Activated T-helper 1 cell treated with anti-CD3 and anti-CD28 coated beads, Interleukin-12 subunit alpha, Interleukin-12 subunit beta, Interleukin-2, Interleukin-4 antibody, amounts not matched to agents 30 ng/mL and 10 ng/mL and 1 ng/mL, durations not matched to agents 14 hours and 24 hours and 36 hours (primary cell): ENCODE results near the gene ARHGAP20. TPM values are rescaled to one million over a fixed set of nuclear protein-coding genes. Genes with fewer than 3 reads are reported as not detected.
"Not testable (repeated sequence)": the region's sequence is repeated elsewhere in the genome, so short reads cannot be mapped to it uniquely, and the experiment has no call there.

Source experiments
- DNase-seq: peaks from one replicate; pipeline ENCODE4 v3.0.0; 2021; ENCODE audit warnings: low spot score
- H3K27ac Mint-ChIP-seq: one replicate; pipeline ENCODE4 v1.8.0; 2021; ENCODE audit warnings: mild to moderate bottlenecking, mixed read lengths
- H3K27me3 Mint-ChIP-seq: one replicate; pipeline ENCODE4 v1.8.0; 2022; ENCODE audit warnings: mild to moderate bottlenecking, moderate library complexity, mixed read lengths; ENCODE audit not compliant: insufficient read depth
- H3K36me3 Mint-ChIP-seq: one replicate; pipeline ENCODE4 v1.8.0; 2021; ENCODE audit warnings: low read depth, mixed read lengths
- H3K4me1 Mint-ChIP-seq: one replicate; pipeline ENCODE4 v1.8.0; 2021; ENCODE audit warnings: low read depth, mixed read lengths
- H3K4me3 Mint-ChIP-seq: one replicate; pipeline ENCODE4 v1.8.0; 2021; ENCODE audit warnings: mild to moderate bottlenecking, moderate library complexity, mixed read lengths
- H3K9me3 Mint-ChIP-seq: one replicate; pipeline ENCODE4 v1.8.0; 2021; ENCODE audit warnings: mixed read lengths
- intact Hi-C: fragments of 100-400 bp; cut with micrococcal nuclease; formaldehyde crosslinking; loops from one replicate; pipeline ENCODE4 v1.15.1; 2024
- total RNA-seq: library from RNA; stranded (reverse); gene quantifications from 2 replicates; pipeline ENCODE4 v1.2.3, GENCODE V29; 2022

The ARHGAP20 gene
- total RNA-seq, 1 donor from 2014 or later = not detected

DNA sequence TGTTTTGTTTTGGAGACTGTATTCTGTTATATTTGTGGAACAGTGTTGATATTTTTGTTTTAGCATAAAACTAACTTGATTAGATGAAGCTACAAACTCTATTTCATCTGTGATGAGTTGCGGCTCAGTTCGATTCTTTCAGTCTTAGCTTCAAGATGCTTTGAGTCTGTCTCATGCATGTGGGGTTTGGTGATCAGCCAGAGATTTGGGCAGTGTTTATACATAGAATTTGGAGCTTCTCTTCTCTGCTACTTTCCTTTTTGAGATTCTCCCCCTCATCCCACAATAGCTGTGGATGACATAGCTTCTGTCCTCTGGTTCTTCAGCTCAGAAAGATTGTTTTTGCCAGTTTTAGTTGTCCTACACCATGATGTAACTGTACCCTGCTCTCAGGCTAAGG, 90.4 kb downstream of the ARHGAP20 start:
- H3K27ac Mint-ChIP-seq = no peak overlapping the region
- no peaks in the 10 kb centered on the region for H3K4me1 Mint-ChIP-seq
- DNase-seq = no peak
- intact Hi-C loops = no loop called here
- H3K9me3 Mint-ChIP-seq = no peaks in the 10 kb centered on the region
- no peaks in the 10 kb centered on the region for H3K27me3 Mint-ChIP-seq
- no peaks in the 10 kb centered on the region for H3K36me3 Mint-ChIP-seq
- no peak overlapping the region for H3K4me3 Mint-ChIP-seq

DNA sequence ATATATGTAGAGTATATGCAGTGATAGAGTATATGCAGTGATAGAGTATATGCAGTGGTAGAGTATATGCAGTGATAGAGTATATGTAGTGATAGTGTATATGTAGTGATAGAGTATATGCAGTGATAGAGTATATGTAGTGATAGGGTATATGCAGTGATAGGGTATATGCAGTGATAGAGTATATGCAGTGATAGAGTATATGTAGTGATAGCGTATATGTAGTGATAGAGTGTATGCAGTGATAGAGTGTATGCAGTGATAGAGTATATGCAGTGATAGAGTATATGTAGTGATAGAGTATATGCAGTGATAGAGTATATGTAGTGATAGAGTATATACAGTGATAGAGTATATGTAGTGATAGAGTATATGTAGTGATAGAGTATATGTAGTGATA, 92.9 kb downstream of the ARHGAP20 start:
- H3K27me3 Mint-ChIP-seq, H3K36me3 Mint-ChIP-seq, DNase-seq, H3K9me3 Mint-ChIP-seq, H3K4me3 Mint-ChIP-seq, H3K4me1 Mint-ChIP-seq, H3K27ac Mint-ChIP-seq, intact Hi-C loops: not testable (repeated sequence)

DNA sequence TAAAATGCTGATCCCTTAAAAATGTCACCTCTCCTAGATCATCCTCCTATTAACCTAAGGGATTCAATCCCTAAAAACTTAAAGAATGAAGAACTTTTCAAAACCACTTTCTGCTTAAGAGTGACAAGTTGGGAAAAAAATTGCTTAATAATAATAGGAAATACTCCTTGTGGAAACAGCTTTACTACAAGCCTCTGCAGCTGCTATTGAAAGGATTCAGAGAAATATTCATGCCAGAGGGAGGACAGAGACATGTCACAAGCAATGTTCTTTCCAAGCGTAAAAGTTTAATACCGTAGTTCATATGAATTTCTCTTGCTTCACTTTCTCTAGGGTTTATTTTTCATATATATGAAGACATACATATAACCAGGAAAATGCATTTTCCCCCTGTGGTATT, 98.2 kb downstream of the ARHGAP20 start:
- no peak overlapping the region for H3K27ac Mint-ChIP-seq
- DNase-seq = no peak
- peaks cover 4% of the 10 kb centered on the region for H3K27me3 Mint-ChIP-seq
- no peaks in the 10 kb centered on the region for H3K4me1 Mint-ChIP-seq
- intact Hi-C loops = no loop called here
- no peaks in the 10 kb centered on the region for H3K36me3 Mint-ChIP-seq
- no peaks in the 10 kb centered on the region for H3K9me3 Mint-ChIP-seq
- H3K4me3 Mint-ChIP-seq = no peak overlapping the region

DNA sequence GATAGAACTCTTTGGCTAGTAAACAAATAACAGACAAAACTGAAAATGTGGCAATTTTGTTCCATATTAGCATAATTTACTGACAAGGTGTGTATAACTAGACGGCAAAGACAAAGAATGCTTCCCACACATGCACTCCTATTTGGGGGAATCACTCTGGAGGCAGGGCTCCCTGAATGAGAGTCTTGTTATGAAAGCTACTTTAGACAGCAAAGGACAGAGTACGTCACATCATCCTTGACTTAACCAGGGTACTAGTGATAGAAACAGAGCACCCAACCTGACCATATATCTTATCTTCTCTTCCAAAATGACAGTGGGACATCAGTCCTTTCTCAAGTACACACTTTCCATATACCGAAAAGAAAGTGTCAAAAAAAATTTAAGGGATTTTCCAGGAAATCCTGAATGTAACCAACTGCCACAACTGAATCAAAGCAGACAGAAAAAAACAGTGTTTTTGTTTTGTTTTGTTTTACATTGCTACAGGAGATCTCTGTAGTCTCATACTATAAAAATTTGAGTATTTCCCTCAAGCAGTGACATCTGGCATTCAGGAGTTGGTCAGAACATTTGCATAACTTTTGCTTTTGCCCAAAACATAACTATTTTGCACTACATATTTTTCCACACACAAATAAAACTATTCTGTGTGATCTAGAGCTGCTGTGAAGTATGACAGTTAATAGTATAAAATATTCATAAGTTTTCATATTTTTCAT, 98.9 kb downstream of the ARHGAP20 start:
- peaks cover 4% of the 10 kb centered on the region for H3K27me3 Mint-ChIP-seq
- no peak overlapping the region for H3K27ac Mint-ChIP-seq
- H3K4me1 Mint-ChIP-seq = no peaks in the 10 kb centered on the region
- intact Hi-C loops = no loop called here
- H3K9me3 Mint-ChIP-seq = no peaks in the 10 kb centered on the region
- no peak overlapping the region for H3K4me3 Mint-ChIP-seq
- DNase-seq = no peak
- H3K36me3 Mint-ChIP-seq = no peaks in the 10 kb centered on the region

DNA sequence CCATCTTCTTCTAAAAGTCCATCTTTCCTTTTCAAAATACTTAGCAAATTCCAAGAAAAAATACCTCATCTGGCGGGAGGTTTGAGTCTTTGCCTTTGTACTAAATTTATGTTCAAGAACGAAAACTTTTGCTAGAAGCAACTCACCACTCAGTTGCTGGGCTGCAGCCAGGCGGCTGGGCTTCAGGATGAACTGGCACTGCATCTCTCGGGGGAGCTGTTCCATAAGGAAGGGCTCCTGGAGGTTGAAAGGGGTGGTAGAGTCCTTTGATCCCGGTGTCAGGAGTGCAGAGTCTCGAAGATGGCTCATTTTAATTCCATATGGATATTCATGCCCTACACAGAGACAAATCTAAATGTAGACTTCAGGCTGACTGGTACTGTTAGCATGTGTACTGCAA, 105.8 kb downstream of the ARHGAP20 start:
- Mint-ChIP-seq H3K27ac (no peak overlapping the region), H3K4me3 (no peak overlapping the region), H3K9me3 (no peaks in the 10 kb centered on the region), H3K27me3 (peaks cover 7% of the 10 kb centered on the region), H3K36me3 (no peaks in the 10 kb centered on the region), H3K4me1 (no peaks in the 10 kb centered on the region)
- DNase-seq = no peak
- intact Hi-C loops = no loop called here

DNA sequence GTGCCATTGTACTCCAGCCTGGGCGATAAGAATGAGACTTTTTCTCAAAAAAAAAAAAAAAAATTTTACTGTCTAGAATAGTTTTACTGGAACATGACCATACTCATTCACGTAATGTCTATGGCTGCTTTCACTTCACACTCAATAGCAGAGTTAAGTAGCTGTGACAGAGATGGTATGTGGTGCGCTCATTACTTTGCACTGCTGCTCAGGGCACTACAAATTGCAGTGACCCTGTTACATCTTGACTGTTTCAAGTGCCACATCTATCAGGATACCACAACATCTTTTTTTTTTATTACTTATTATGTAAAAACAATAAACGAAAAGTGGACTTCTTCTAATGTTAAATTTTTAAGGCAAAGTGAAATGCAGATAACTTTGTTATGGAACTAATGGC, 110.3 kb downstream of the ARHGAP20 start:
- Mint-ChIP-seq H3K4me3 (no peak overlapping the region), H3K9me3 (peaks cover 6% of the 10 kb centered on the region), H3K27ac (no peak overlapping the region), H3K36me3 (no peaks in the 10 kb centered on the region), H3K4me1 (no peaks in the 10 kb centered on the region), H3K27me3 (peaks cover 2% of the 10 kb centered on the region)
- intact Hi-C loops = no loop called here
- DNase-seq = no peak

DNA sequence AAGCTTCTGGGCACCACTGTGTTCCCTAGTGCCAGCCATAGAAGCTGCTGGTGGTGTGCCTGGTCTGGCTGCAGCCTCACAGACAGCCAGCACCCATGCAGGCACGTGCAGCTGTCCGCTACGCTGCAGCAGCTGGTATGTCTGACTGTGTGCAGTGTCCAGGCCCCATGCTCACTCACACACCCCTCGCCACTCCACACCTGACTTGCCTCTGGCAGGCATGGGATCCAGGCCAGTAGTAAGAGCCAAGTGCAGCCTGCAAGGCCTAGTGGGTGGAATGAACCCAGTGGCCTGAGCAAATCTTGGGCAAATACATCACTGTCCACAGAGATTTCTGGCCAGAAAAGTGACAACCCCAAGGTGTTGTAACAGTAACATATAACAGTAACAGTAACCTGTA, 111.9 kb downstream of the ARHGAP20 start:
- Mint-ChIP-seq H3K4me3 (no peak overlapping the region), H3K27me3 (peaks cover 2% of the 10 kb centered on the region), H3K27ac (no peak overlapping the region), H3K36me3 (no peaks in the 10 kb centered on the region), H3K9me3 (peaks cover 12% of the 10 kb centered on the region), H3K4me1 (no peaks in the 10 kb centered on the region)
- intact Hi-C loops = no loop called here
- DNase-seq = no peak

DNA sequence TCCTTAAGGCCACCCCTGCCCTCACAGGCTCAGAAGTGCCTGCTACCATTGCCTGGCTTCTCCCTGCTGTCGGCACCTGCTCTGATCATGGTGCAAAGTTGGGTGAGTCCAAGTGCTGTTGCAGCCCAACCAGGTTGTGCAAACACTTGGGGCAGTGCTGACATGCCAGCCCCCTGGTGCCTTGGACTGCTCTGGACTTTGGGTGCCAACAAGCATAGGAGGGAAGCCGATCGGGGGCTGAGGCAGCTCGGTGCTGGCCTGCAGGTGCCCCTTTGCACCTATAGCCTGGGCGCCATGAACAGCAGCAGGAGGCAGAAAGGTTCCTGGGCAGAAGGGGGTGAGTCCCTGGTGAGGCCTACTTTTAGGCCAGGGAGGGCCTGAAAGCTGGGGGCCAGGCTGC, 113.0 kb downstream of the ARHGAP20 start:
- no peak for DNase-seq
- intact Hi-C loops = no loop called here
- Mint-ChIP-seq H3K36me3 (no peaks in the 10 kb centered on the region), H3K9me3 (peaks cover 12% of the 10 kb centered on the region), H3K27ac (no peak overlapping the region), H3K27me3 (peaks cover 2% of the 10 kb centered on the region), H3K4me1 (no peaks in the 10 kb centered on the region), H3K4me3 (no peak overlapping the region)

DNA sequence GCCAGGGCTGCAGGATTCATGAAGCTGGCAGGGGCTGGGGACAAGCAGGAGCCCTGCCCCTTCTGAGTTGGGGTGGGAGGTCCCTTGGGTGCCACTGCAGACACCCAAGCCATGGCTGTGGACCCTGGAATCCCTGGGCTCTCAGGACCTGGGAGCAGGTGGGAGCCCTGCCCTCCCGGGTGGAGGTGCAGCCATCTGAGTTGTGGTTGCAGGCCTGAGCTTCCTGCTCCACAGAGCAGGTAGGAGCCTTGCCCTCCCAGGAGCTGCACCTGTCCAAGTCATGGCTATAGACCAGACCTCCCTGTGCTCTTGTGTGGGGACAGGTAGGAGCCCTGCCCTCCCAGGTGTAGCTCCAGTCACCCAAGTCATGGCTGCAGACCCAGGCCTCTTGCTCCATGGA, 113.5 kb downstream of the ARHGAP20 start:
- intact Hi-C loops = no loop called here

DNA sequence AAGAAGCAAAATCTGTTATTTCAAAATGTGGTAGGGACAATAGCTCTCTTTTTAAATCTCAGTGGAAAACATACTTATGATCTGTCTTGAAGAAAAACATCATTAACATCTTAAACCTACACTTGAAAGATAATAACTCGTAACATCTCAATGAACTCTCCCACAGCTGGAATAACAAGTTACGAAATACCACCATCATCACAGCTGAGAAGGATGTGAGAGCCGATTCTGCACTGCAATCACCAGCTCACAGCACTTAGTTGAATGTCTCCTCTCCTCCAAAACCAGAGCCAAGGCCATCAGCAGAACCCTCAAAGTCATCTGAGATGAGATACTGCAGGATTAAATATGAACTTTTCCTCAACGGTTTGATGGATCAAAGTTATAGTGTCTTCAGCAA, 124.3 kb downstream of the ARHGAP20 start:
- Mint-ChIP-seq H3K4me3 (no peak overlapping the region), H3K4me1 (no peaks in the 10 kb centered on the region), H3K36me3 (no peaks in the 10 kb centered on the region), H3K27ac (no peak overlapping the region), H3K27me3 (peaks cover 3% of the 10 kb centered on the region), H3K9me3 (no peaks in the 10 kb centered on the region)
- no peak for DNase-seq
- intact Hi-C loops = no loop called here

More for the DNA sequence above, 113.5 kb downstream of the ARHGAP20 start:
- no peaks in the 10 kb centered on the region for H3K27me3 Mint-ChIP-seq
- no peaks in the 10 kb centered on the region for H3K36me3 Mint-ChIP-seq
- no peaks in the 10 kb centered on the region for H3K4me1 Mint-ChIP-seq
- no peak for DNase-seq
- no peak overlapping the region for H3K27ac Mint-ChIP-seq
- H3K9me3 Mint-ChIP-seq = peaks cover 12% of the 10 kb centered on the region
- H3K4me3 Mint-ChIP-seq = no peak overlapping the region

DNA sequence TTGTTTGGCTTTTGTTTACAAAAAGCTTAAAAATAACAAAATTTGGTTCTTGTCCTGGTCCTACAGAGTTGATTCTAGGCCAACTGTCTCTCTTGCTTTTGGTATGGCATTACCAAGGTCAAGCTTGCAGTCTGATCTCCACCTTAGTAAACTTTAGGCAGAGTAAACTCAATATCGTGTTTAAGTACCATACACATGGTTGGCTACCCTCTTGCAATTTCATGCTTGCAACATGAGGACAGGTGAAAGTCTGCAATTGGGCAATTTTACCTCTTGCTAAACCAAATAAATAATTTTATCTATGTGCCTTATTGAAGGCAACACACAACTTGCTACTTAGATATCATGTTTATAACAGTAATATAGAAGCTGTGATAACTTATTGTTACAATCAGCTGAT, 125.1 kb downstream of the ARHGAP20 start:
- H3K4me3 Mint-ChIP-seq = no peak overlapping the region
- H3K4me1 Mint-ChIP-seq = no peaks in the 10 kb centered on the region
- DNase-seq = no peak
- H3K9me3 Mint-ChIP-seq = no peaks in the 10 kb centered on the region
- peaks cover 6% of the 10 kb centered on the region for H3K27me3 Mint-ChIP-seq
- no peak overlapping the region for H3K27ac Mint-ChIP-seq
- H3K36me3 Mint-ChIP-seq = no peaks in the 10 kb centered on the region
- intact Hi-C loops = no loop called here

DNA sequence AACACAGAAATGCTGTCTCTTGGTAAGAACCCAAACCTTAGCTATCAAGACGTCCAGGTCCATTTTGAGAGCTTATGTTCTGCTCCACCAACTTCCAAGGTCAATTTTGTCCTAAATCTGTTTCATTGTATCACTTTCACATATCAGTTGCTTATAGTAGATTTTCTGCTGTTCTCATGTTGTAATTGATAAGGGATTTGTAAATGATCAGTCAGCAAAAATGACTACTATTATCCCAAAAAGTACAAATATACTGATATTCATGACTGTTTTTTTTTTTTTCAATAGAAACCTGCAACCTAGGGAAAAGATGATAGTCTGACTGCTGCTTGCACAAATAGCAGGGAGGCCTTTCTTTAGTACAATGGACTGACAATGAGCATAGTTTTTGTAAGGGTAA, 128.1 kb downstream of the ARHGAP20 start:
- H3K4me1 Mint-ChIP-seq = no peaks in the 10 kb centered on the region
- H3K27me3 Mint-ChIP-seq = peaks cover 6% of the 10 kb centered on the region
- no peaks in the 10 kb centered on the region for H3K36me3 Mint-ChIP-seq
- no peaks in the 10 kb centered on the region for H3K9me3 Mint-ChIP-seq
- intact Hi-C loops = no loop called here
- no peak overlapping the region for H3K4me3 Mint-ChIP-seq
- DNase-seq = no peak
- no peak overlapping the region for H3K27ac Mint-ChIP-seq

DNA sequence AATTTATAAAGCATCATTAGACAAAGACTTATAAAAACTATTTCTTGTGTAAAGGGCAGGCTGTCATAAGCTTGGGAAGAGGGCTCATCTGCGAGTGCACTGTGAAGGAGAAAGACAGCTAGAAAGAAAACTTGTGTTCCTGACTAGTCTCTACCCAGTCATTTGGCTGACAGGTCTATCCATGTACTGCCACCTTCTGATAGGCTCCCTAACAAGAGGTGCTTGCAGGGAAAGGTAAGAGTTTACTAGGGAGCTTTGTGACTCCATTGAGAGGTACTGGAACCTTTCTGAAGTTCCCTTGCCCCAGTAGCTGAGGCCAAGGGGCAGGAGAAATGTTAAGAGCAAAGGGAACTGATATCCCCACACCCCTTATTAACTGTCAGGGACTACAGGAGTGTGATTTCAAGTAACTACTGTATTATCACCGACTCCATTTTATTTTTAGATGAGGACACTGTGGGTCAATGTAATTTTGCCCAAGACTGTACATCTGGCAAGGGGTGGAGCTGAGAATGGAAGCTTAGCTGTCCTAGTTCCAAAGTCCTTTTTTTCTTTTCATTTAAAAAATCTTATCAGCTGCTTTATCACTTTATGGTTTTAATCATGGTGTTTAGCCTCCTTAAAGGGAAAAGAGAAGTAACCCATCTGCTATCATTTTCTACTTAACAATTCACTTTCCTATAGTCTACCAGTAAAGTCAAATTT, 129.4 kb downstream of the ARHGAP20 start:
- Mint-ChIP-seq H3K9me3 (no peaks in the 10 kb centered on the region), H3K4me3 (no peak overlapping the region), H3K27ac (no peak overlapping the region), H3K4me1 (no peaks in the 10 kb centered on the region), H3K27me3 (peaks cover 8% of the 10 kb centered on the region), H3K36me3 (no peaks in the 10 kb centered on the region)
- DNase-seq = no peak
- intact Hi-C loops = no loop called here
